Stimulated activated naive CD4-positive, alpha-beta T cell treated with Interleukin-2 at 50 U/mL for 16 hours (primary cell): Measurements from ENCODE around the gene LGALS7.

ENCODE experiments used
- DNase-seq: peaks from one replicate; lab custom pipeline; 2025; lab: John Stamatoyannopoulos, UW

The LGALS7 gene

DNA sequence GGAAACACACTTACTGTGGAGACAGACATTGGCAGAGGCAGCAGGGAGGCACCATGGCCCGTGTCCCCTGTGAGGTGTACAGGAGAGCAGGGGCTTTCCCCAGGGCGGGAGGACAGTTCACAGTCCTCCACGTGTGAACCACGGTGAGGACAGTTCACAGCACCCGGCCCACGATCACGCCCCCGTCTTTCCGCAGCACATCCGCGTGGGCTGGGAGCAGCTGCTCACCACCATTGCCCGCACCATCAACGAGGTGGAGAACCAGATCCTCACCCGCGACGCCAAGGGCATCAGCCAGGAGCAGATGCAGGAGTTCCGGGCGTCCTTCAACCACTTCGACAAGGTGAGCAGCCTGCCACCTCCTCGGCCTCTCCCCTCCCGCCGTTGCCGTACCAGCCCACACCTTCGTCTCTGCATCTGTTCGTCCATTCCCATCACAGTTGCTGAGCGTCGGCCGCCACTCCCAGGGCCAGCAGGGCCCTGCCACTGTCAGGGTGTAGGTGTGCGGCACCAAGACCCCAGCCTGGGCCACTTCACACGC is 46.5 kb downstream of the LGALS7 start:
- peak; percentile 24 for DNase-seq

DNA sequence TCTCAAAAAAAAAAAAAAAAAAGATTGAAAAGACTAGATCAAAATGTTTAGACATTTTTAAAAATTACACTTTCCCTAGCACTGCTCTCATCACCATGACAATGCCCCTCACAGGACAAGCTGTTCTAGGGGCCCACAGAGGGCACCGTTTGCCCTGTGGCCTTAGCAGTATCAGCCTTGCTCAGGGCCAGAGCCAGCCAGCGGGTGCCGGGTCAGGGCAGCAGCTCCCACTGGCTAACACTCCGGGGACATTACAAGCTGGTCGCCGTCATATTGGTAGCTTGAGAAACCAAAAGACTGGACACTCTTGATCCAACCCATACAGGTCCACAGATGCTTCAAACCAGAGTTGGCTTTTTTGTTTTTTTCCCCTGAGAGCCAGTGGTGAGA is 47.0 kb downstream of the LGALS7 start:
- no peak for DNase-seq

DNA sequence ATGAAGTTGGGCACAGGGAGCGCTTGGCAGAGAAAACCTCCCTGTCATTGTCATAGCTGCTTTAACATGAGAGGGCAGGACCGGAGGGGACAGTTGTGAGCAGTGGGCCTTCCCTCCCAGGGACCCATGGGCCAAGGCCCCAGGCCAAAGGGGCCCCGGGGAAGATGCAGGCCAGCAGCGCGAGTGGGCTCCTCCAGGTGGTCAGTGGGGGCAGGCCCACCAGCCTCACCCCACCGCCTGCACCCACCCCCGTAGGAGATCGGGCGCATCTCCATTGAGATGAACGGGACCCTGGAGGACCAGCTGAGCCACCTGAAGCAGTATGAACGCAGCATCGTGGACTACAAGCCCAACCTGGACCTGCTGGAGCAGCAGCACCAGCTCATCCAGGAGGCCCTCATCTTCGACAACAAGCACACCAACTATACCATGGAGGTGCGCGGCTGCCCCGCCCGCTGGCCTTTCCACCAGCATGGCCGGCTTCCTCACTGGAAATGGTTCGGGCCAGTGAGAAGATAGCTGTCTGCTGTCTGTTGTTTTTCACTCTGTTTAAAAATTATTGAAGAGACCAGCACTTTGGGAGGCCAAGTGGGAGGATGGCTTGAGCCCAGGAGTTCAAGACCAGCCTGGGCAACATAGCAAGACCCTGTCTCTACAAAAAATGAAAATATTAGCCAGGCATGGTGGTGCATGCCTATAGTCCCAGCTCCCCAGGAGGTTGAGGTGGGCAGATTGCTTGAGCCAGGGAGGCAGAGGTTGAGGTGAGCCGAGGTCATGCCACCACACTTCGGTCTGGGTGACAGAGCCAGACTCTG is 47.6 kb downstream of the LGALS7 start:
- DNase-seq = no peak

DNA sequence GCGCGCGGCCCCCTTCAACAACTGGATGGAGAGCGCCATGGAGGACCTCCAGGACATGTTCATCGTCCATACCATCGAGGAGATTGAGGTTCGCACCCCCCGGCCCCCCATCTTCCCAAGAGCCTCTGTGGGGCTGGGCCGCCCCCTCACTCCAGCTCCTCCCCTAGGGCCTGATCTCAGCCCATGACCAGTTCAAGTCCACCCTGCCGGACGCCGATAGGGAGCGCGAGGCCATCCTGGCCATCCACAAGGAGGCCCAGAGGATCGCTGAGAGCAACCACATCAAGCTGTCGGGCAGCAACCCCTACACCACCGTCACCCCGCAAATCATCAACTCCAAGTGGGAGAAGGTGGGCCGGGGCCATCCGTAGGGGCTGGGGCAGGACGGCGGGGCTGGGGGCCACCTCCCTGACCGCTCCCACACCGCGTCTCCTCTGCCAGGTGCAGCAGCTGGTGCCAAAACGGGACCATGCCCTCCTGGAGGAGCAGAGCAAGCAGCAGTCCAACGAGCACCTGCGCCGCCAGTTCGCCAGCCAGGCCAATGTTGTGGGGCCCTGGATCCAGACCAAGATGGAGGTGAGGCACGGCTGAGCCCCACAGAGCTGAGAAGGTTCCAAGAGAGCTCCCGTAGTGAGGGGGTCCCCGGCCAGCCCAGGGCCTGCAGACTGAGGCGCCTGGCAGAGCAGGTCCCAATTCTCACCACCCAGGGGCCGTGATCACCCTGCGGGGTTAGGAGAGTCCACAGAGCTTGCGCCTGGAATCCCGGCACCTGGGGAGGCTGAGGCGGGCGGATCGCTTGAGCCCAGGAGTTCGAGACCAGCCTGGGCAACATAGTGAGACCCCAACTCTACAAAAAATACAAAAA is 49.1 kb downstream of the LGALS7 start:
- no peak for DNase-seq

DNA sequence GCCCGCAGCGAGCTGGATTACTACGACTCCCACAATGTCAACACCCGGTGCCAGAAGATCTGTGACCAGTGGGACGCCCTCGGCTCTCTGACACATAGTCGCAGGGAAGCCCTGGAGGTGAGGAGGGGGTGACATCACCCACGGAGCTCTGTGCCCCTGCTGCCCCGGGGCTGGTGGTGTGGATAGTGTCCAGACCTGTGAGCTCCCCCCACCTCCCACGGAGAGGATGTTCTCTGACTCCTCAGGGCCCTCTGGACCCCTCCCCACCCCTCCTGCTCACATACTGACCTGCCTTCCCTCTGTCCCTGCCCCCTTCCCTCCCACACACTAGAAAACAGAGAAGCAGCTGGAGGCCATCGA is 49.7 kb downstream of the LGALS7 start:
- DNase-seq = no peak

DNA sequence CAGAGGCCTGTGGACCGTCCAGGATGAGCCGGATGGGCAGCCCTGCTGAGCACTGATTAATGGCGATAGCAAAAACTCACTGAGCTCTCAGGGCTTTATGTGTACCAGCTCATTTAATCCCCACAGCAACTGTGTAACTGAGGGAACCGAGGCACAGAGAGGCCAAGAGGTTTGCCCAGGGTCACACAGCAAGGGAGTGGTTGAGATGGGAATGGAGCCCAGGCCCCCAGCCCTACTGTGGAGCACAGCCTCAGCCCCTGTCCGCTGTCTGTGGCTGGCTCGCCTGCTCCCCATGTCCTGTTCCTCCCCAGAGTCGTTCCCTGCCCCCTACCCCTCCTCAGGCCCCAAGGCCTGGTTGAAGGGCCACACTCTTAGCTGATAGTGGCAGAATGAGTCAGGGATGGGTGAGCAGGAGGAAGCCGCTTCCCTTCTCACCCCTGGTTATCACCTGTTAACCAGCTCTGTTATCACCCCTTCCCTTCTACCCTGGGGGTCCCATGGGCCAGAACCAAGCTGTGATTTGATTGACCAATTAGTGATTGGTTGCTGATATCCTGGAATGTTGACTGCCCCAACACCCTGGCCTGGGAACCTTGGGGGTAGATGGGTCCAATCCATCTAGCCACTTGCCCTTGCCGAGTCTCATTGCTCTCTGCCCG is 50.2 kb downstream of the LGALS7 start:
- DNase-seq = no peak

DNA sequence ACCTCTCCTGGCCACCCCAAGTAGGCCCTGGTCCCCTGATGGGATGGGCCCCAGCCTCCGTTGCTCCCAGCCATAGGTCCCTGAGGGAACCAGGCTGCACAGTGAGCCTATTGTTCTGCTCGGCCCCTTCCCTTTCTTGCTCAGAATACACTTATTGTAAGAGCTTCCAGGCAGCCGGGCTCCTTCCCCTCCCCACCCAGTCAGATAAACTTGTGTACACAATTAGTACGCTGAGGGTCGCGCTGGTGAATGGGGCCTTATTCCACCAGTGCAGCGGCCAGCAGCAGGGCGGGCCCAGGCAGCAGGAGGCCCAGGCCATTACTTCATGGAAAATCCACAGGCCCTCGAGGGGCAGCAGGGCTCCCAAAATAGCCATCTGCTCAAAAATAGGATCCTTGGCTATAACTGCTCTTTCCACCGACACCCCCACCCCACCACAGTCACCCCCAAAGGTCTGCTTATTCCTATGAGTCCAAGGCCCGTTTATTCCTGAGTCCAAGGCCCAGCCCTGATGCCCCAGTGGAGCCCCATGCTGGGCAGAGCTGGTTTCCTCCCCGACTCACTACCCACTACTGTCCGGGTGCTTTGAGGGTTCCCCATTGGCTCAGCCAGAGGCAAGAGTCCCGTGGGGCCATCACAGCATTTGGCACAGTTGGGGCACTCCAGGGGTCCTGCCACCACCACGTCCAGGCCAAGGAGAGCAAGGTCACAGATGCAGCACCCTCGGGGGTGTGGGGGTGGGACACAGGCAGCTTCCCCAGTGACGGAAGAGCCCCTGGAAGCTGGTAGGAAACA is 51.1 kb downstream of the LGALS7 start:
- no peak for DNase-seq

DNA sequence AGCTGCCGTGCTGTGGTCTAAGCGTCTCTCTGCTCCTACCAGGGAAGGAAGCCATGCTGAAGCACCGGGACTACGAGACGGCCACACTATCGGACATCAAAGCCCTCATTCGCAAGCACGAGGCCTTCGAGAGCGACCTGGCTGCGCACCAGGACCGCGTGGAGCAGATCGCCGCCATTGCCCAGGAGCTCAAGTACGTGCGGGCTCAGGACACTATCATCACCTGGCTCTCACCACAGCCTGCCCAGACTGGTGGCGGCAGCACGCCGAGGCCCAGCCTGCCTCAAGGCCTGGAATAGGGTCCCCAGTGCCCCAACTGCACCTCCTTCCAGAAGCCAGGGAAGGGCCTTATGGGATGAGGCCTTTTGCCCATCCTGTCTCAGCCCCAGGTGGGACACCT is 51.8 kb downstream of the LGALS7 start:
- DNase-seq = no peak
